CD8-positive, alpha-beta memory T cell (primary cell): Measurements from ENCODE around the gene RIMS4. TPM values are rescaled to one million over a fixed set of nuclear protein-coding genes. Genes with fewer than 3 reads are reported as not detected.
A peak's percentile ranks its signal among the peaks of the same experiment; 100 is the strongest.

Experiments
- CTCF ChIA-PET: fragments of 350-600 bp; sonication (Branson Sonifier 250); formaldehyde crosslinking; loops from one replicate; lab custom pipeline; 2021; ENCODE audit warnings: antibody characterized with exemption; lab: Charles Lee
- POLR2A ChIA-PET: fragments of 350-600 bp; sonication (Branson Sonifier 250); formaldehyde crosslinking; loops from one replicate; lab custom pipeline; 2021; ENCODE audit warnings: antibody characterized with exemption; lab: Charles Lee
- DNase-seq, 5 donors: peaks; one replicate each; pipeline versions ENCODE4 v3.0.0 to v3.0.0-alpha.2; 2020 to 2022; ENCODE audit warnings: mixed read lengths in 1 of 5
- H3K27ac ChIP-seq: one replicate; pipeline ENCODE4 v1.7.0; 2013; ENCODE audit warnings: low read depth, mild to moderate bottlenecking, low read length, moderate library complexity
- H3K27me3 ChIP-seq: 2 replicates; pipeline ENCODE4 v1.7.0; 2013; ENCODE audit warnings: low read length, mild to moderate bottlenecking; ENCODE audit not compliant: insufficient read depth, poor library complexity, severe bottlenecking
- H3K36me3 ChIP-seq: 2 replicates; pipeline ENCODE4 v1.7.0; 2013; ENCODE audit warnings: mild to moderate bottlenecking, low read length, moderate library complexity; ENCODE audit not compliant: insufficient read depth
- H3K4me1 ChIP-seq: 2 replicates; pipeline ENCODE4 v1.7.0; 2013; ENCODE audit warnings: mild to moderate bottlenecking, low read length, moderate library complexity; ENCODE audit not compliant: insufficient read depth
- H3K4me3 ChIP-seq: 2 replicates; pipeline ENCODE4 v1.7.0; 2013; ENCODE audit warnings: mild to moderate bottlenecking, low read length
- H3K9me3 ChIP-seq: 2 replicates; pipeline ENCODE4 v1.7.0; 2013; ENCODE audit warnings: mild to moderate bottlenecking, low read length
- H3K27ac Mint-ChIP-seq, 8 donors: one replicate each; pipeline ENCODE4 v1.8.0; 2020 to 2021; ENCODE audit warnings: mixed read lengths in 8 of 8, mild to moderate bottlenecking in 6 of 8, inconsistent platforms in 3 of 8, moderate library complexity in 3 of 8
- H3K27me3 Mint-ChIP-seq, 2 donors: one replicate each; pipeline ENCODE4 v1.8.0; 2020 to 2021; ENCODE audit warnings: mixed read lengths in 2 of 2, mild to moderate bottlenecking in 1 of 2, moderate library complexity in 1 of 2
- H3K36me3 Mint-ChIP-seq, 3 donors: one replicate each; pipeline ENCODE4 v1.8.0; 2020 to 2021; ENCODE audit warnings: mixed read lengths in 3 of 3, inconsistent platforms in 1 of 3, mild to moderate bottlenecking in 1 of 3
- H3K4me1 Mint-ChIP-seq, 3 donors: one replicate each; pipeline ENCODE4 v1.8.0; 2020 to 2021; ENCODE audit warnings: mixed read lengths in 3 of 3, inconsistent platforms in 1 of 3, mild to moderate bottlenecking in 1 of 3
- H3K4me3 Mint-ChIP-seq, 7 donors: one replicate each; pipeline ENCODE4 v1.8.0; 2020 to 2021; ENCODE audit warnings: mixed read lengths in 7 of 7, mild to moderate bottlenecking in 6 of 7, moderate library complexity in 4 of 7, inconsistent platforms in 2 of 7
- H3K9me3 Mint-ChIP-seq, 5 donors: one replicate each; pipeline ENCODE4 v1.8.0; 2020 to 2022; ENCODE audit warnings: mixed read lengths in 5 of 5, mild to moderate bottlenecking in 3 of 5, moderate library complexity in 2 of 5, inconsistent platforms in 1 of 5
- polyA plus RNA-seq: library from polyadenylated mRNA; unstranded; fragments of 300-500 nt; fragmentation: Illumina TruSeq; gene quantifications from one replicate; pipeline ENCODE4 v1.2.3, GENCODE V29; 2021
- total RNA-seq, 2 experiments: library from RNA; stranded (reverse); gene quantifications; one replicate each; pipeline ENCODE4 v1.2.3, GENCODE V29; 2021

Gene RIMS4
- total and polyA plus RNA-seq, 3 experiments from 2014 or later: not detected

DNA sequence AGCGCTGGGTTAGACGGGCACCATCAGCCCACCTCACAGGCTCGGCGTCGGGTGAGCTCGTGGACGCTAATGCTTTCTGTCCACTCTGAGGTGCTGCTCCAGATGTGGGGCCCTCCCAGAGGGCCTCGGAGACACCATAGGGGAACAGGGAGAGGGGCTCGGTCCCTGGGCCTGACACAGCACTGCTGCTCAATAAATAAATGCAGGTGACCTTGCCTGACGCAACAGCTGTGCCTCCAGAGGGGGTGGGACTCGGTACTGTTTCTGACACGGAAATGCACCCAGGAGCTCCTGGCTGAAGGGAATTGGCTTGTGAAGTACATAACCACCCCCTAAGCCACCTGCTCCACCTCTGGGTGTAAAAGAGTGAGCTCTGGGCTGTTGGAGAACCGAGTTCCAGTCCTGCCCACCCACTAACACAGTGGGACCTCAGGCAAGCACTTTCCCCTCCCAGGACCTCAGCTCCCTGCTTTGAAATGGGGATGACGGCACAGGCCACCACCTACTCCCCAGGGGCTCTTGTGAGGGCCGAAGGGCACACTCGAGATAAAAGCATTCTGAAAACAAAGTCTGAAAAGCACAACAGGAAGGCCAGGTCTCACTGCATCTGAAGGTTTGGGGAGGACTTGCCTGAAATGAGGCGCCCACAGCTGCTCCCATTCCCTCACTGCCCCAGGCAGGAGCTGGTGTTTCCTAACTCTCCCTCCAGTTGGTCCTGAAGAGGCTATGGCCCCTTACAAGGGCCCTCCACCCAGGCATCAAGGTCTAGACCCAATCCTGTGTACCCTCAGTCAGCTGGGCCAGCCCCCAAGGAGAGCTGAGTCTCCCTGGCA lies 58.0 kb downstream of the RIMS4 start:
- POLR2A ChIA-PET: no interaction called here
- H3K9me3 Mint-ChIP-seq: no peaks in the 10 kb centered on the region
- Histone ChIP-seq H3K36me3 (no peaks in the 10 kb centered on the region), H3K9me3 (no peaks in the 10 kb centered on the region), H3K4me1 (no peaks in the 10 kb centered on the region), H3K27me3 (no peaks in the 10 kb centered on the region), H3K27ac (no peak overlapping the region), H3K4me3 (no peak overlapping the region)
- H3K4me3 Mint-ChIP-seq: no peak overlapping the region
- CTCF ChIA-PET: no interaction called here
- H3K27me3 Mint-ChIP-seq: peaks cover 27 to 33% of the 10 kb centered on the region in 2 donors
- no peak overlapping the region for H3K27ac Mint-ChIP-seq
- no peak for DNase-seq
- peaks cover 2 to 4% (median 3%) of the 10 kb centered on the region in 3 donors for H3K4me1 Mint-ChIP-seq
- H3K36me3 Mint-ChIP-seq: no peaks in the 10 kb centered on the region

DNA sequence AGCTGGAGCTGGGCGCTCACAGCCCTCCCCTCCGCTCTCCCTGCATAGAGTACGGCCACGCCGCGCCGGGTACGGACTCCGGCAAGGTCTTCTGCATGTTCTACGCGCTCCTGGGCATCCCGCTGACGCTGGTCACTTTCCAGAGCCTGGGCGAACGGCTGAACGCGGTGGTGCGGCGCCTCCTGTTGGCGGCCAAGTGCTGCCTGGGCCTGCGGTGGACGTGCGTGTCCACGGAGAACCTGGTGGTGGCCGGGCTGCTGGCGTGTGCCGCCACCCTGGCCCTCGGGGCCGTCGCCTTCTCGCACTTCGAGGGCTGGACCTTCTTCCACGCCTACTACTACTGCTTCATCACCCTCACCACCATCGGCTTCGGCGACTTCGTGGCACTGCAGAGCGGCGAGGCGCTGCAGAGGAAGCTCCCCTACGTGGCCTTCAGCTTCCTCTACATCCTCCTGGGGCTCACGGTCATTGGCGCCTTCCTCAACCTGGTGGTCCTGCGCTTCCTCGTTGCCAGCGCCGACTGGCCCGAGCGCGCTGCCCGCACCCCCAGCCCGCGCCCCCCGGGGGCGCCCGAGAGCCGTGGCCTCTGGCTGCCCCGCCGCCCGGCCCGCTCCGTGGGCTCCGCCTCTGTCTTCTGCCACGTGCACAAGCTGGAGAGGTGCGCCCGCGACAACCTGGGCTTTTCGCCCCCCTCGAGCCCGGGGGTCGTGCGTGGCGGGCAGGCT lies 60.1 kb downstream of the RIMS4 start:
- Mint-ChIP-seq H3K36me3 (no peaks in the 10 kb centered on the region), H3K4me1 (peaks cover 8 to 13% (median 12%) of the 10 kb centered on the region in 3 donors), H3K27me3 (peaks cover 36 to 46% of the 10 kb centered on the region in 2 donors), H3K27ac (no peak overlapping the region), H3K4me3 (no peak overlapping the region), H3K9me3 (no peaks in the 10 kb centered on the region)
- Histone ChIP-seq H3K36me3 (no peaks in the 10 kb centered on the region), H3K4me3 (no peak overlapping the region), H3K4me1 (peaks cover 4% of the 10 kb centered on the region), H3K27me3 (peaks cover 12% of the 10 kb centered on the region), H3K27ac (no peak overlapping the region), H3K9me3 (no peaks in the 10 kb centered on the region)
- POLR2A ChIA-PET: no interaction called here
- CTCF ChIA-PET: interaction anchor here (0.5 to 1.0 kb wide), 2 partner anchors 121 to 345 kb away, joined by 3 to 4 read pairs; no protein-coding TSS in a partner anchor
- DNase-seq: no peak

DNA sequence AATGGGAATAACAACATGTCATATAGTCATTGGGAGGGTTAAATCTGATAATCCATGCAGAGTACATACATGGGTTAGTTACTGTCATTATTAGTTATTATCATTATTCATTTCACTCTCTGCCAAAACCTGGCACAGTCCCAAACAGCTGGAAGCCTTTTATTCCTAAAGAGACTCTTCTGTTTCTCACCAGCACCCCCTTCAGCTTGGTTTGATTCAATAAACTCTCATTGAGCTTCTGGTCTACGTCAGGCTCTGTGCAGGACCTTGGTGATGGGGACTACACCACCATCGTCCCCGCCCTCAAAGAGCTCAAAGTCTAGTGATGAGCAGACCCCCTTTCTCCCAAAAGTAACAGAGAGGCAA lies 62.4 kb downstream of the RIMS4 start:
- H3K27me3 ChIP-seq: peaks cover 12% of the 10 kb centered on the region
- Mint-ChIP-seq H3K4me3 (no peak overlapping the region), H3K4me1 (peaks cover 10 to 16% (median 16%) of the 10 kb centered on the region in 3 donors), H3K27ac (no peak overlapping the region), H3K36me3 (no peaks in the 10 kb centered on the region), H3K9me3 (no peaks in the 10 kb centered on the region), H3K27me3 (peaks cover 46 to 64% of the 10 kb centered on the region in 2 donors)
- H3K36me3 ChIP-seq: no peaks in the 10 kb centered on the region
- ChIA-PET CTCF (interaction anchor here (1.1 to 2.3 kb wide), 7 partner anchors 10 to 347 kb away, joined by 3 to 9 read pairs (median 3); no protein-coding TSS in a partner anchor), POLR2A (no interaction called here)
- no peak for DNase-seq
- no peak overlapping the region for H3K4me3 ChIP-seq
- no peak overlapping the region for H3K27ac ChIP-seq
- peaks cover 4% of the 10 kb centered on the region for H3K4me1 ChIP-seq
- no peaks in the 10 kb centered on the region for H3K9me3 ChIP-seq

DNA sequence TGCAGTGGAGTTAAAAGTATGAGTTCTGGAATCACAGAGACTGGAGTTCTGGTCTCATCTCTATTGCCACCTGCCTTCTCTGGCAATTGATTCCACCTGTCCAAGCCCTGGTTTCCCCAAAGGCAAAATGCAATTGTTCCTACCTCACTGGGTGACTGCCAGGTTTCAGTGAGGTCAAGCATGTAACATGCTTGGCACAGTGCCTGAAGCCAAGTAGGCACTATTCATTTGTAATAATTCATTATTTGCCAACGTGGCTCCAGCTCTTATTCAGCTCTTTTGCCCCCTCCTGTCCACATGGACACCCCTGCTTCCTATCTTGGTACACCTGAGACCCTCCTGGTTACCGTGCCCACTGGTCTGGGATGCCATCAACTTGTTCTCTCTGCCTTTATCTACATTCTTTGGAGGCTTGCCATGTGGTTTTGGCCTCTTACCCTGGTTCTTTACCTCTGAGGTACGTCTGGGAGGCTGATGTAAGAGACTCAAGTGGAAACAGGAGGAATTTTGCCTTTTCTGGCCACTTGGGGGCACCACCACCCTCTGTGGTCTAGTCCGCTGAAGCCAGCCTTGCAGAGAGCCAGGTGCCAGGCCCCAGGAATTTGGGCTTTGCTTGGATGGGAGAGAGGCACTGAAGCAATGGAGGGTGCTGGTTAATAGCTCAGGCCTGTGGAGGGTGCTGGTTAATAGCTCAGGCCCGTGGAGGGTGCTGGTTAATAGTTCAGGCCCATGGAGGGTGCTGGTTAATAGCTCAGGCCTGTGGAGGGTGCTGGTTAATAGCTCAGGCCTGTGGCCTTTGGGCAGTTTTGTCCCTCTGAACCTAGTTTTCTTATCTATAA lies 63.0 kb downstream of the RIMS4 start:
- H3K27me3 ChIP-seq: peaks cover 12% of the 10 kb centered on the region
- H3K27ac ChIP-seq: no peak overlapping the region
- H3K4me1 ChIP-seq: peaks cover 4% of the 10 kb centered on the region
- H3K36me3 ChIP-seq: no peaks in the 10 kb centered on the region
- H3K36me3 Mint-ChIP-seq: no peaks in the 10 kb centered on the region
- H3K27ac Mint-ChIP-seq: peak overlapping the region in 1 of 8 donors; percentile 32
- peaks cover 10 to 16% (median 16%) of the 10 kb centered on the region in 3 donors for H3K4me1 Mint-ChIP-seq
- no peaks in the 10 kb centered on the region for H3K9me3 ChIP-seq
- H3K9me3 Mint-ChIP-seq: no peaks in the 10 kb centered on the region
- CTCF ChIA-PET: interaction anchor here (1.1 to 2.3 kb wide), 8 partner anchors 9 to 348 kb away, joined by 3 to 9 read pairs (median 3); no protein-coding TSS in a partner anchor
- H3K4me3 ChIP-seq: no peak overlapping the region
- H3K27me3 Mint-ChIP-seq: peaks cover 47 to 64% of the 10 kb centered on the region in 2 donors
- POLR2A ChIA-PET: no interaction called here
- DNase-seq: peak in 3 of 5 donors; percentile 5 to 61 (median 43)
- H3K4me3 Mint-ChIP-seq: peak overlapping the region; percentile 0 to 81 (median 35)

DNA sequence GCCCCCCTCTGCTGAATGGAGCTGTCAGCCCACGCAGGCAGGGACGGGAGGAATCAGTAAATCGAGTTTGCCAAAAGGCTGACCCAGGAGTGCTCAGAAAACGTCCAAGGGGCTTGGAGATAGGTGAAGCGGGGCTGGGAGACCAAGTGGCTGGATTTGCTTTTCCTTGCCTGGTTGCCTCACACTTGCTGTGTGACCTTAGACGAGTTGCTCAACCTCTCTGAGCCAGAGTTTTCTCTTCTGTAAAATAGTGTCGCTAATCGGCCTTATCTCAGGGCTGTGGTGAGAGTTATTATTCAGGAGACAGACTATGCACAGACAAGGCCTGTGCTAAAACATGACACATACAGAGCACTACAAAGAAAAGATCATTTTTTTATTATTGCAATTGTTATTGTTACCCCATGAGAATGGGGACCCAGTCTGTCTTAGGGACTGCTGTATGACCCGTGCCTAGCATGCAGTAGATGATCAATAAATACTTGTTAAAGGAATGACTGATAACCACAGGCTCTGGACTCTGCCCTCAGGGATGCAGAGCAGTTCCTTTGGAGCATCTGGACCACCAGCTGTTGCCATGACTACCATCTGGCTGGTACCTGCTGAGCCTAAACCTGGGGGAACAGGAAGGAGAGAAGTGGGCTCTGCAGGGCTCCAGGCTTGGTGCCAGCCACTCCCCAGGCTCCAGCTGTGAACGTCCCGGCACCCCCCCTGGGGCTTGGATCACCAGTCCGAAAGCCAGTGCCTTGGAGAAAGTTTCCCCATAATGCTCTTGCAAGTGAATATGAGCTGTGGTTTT lies 63.8 kb downstream of the RIMS4 start:
- no peaks in the 10 kb centered on the region for H3K9me3 Mint-ChIP-seq
- H3K9me3 ChIP-seq: no peaks in the 10 kb centered on the region
- ChIA-PET CTCF (interaction anchor here (1.2 to 2.3 kb wide), 4 partner anchors 9 to 349 kb away, joined by 3 to 8 read pairs (median 3); no protein-coding TSS in a partner anchor), POLR2A (no interaction called here)
- H3K4me1 ChIP-seq: peaks cover 4% of the 10 kb centered on the region
- H3K4me3 ChIP-seq: peak overlapping the region; percentile 50
- H3K4me1 Mint-ChIP-seq: peaks cover 10 to 16% (median 16%) of the 10 kb centered on the region in 3 donors
- H3K4me3 Mint-ChIP-seq: peak overlapping the region; percentile 65 to 81 (median 69)
- no peaks in the 10 kb centered on the region for H3K36me3 ChIP-seq
- H3K27me3 ChIP-seq: peaks cover 12% of the 10 kb centered on the region
- H3K36me3 Mint-ChIP-seq: no peaks in the 10 kb centered on the region
- H3K27ac ChIP-seq: no peak overlapping the region
- H3K27me3 Mint-ChIP-seq: peaks cover 47 to 71% of the 10 kb centered on the region in 2 donors
- peak overlapping the region in 2 of 8 donors; percentile 36 to 71 for H3K27ac Mint-ChIP-seq
- DNase-seq: no peak

DNA sequence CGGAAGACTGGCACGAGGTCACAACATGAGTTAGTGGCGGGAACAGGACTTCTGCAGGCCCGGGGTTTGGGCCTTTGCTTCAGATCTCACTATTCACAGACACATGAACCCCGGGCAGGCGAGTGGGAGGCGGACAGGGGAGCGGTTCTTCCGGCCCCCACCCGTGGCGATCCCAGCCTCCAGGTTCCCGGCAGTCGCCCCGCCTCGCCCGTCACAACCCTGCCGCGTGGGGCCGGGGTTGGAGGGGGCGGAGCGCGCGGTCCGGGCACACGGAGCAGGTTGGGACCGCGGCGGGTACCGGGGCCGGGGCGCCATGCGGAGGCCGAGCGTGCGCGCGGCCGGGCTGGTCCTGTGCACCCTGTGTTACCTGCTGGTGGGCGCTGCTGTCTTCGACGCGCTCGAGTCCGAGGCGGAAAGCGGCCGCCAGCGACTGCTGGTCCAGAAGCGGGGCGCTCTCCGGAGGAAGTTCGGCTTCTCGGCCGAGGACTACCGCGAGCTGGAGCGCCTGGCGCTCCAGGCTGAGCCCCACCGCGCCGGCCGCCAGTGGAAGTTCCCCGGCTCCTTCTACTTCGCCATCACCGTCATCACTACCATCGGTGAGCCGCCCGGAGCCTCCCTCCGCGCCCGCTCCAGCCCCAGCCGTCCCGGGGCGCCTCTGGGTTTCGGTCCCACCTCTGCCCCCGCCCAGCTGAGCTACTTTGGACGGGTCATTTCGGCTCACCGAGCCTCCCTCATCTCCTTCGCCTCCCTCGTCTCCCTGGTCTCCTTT lies 64.6 kb downstream of the RIMS4 start, which contains the start of gene KCNK15:
KCNK15 (plus strand) TSS at position 268 of the 769 bp plus-strand sequence; CDS start at position 314, 46 bp downstream.
- Mint-ChIP-seq H3K27ac (peak within 1 kb of the TSS in 3 of 8 donors; percentile 36 to 71 (median 61)), H3K27me3 (peaks cover 43 to 65% of the 10 kb centered on the region in 2 donors), H3K4me1 (peaks cover 10 to 16% (median 16%) of the 10 kb centered on the region in 3 donors), H3K4me3 (peak within 1 kb of the TSS; percentile 65 to 81 (median 75)), H3K36me3 (no peaks in the 10 kb centered on the region), H3K9me3 (no peaks in the 10 kb centered on the region)
- H3K27ac ChIP-seq: no peak within 1 kb of the TSS
- H3K4me3 ChIP-seq: peak within 1 kb of the TSS; percentile 50
- H3K4me1 ChIP-seq: peaks cover 4% of the 10 kb centered on the region
- CTCF ChIA-PET: interaction anchor here (1.5 kb wide), 1 partner anchor 9 kb away, joined by 3 read pairs; no protein-coding TSS in a partner anchor
- POLR2A ChIA-PET: no interaction called here
- no peaks in the 10 kb centered on the region for H3K36me3 ChIP-seq
- peak in 3 of 5 donors; percentile 5 to 18 (median 10) for DNase-seq
- peaks cover 12% of the 10 kb centered on the region for H3K27me3 ChIP-seq
- no peaks in the 10 kb centered on the region for H3K9me3 ChIP-seq
